NCI-H524 (cell line): ENCODE results near the gene SYT14.
"Not testable (repeated sequence)": the region's sequence is repeated elsewhere in the genome, so short reads cannot be mapped to it uniquely, and the experiment has no call there.

Experiments
- DNase-seq, 2 experiments: peaks; one replicate each; lab custom pipeline; 2025; lab: John Stamatoyannopoulos, UW

Gene SYT14

DNA sequence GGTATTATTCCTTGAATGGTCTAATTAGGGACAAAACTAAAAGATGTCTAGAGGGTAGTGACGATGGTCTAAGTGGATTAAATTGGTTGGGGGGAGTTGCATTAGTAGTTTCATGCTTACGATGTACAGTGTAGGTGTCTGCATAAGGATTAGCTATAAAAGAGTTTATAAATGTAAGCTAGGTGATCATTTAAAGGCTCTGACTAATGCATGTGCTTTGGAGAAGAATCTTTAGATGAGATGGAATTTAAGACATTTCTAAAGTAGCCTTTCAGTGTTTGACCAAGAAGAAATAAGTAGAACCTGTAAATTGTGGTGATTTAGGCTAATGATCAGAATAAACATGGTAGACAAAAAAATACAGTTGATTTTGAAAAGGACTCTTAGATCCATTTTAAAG lies 7.4 kb downstream of the SYT14 start:
- DNase-seq = no peak

DNA sequence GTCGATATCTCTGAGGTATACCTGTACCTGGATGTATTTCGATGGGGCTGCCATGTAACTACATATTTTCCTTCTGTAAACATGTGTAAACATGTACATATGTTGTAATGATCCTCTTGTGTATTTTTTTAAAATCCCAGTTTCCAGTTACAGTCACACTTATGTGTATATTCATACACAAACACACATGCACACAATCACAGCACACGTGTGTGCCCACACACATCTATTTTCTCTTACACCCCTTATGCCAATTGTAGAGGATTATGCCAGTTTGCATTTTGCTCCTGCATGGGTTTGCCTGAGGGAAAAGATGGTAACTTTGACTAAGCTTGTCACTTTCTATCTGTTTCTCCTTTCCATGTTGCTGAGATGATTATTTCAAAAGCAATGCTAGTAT lies 10.1 kb downstream of the SYT14 start:
- no peak for DNase-seq

DNA sequence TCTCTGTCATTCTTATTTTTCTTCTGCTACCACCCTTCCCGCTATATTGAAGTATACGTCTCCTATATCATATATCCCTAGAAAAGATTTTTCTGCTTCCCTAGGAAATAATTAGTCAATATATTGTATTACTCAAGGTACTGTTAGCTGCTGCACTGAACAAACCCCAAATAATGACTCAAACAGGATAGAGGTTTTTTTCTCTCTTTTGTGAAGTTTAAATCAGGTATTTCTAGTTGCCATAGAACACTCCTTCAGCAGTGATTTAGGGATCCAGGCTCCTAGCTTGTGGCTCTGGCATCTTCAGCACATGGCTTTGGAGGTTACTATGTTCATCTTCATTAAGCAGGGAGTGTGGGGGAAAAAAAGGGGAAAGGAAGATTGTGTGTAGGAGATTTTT lies 18.1 kb downstream of the SYT14 start:
- DNase-seq = no peak

DNA sequence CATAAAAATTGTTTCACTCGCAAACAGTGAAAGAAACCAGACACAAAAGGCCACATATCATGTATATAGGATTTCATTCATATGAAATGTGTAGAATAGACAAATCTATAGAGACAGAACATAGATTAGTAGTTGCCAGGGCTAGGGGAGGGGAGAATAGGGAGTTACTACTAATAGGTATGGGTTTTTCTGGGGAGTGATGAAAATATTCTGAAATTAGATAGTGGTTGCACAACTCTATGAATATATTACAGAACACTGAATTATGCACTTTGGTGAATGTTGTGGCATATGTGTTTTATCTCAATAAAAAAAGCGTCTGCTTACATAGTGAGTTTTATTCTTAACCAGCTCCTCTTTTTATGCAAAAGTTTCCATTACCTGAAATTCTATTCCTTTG lies 21.6 kb downstream of the SYT14 start:
- DNase-seq = no peak

DNA sequence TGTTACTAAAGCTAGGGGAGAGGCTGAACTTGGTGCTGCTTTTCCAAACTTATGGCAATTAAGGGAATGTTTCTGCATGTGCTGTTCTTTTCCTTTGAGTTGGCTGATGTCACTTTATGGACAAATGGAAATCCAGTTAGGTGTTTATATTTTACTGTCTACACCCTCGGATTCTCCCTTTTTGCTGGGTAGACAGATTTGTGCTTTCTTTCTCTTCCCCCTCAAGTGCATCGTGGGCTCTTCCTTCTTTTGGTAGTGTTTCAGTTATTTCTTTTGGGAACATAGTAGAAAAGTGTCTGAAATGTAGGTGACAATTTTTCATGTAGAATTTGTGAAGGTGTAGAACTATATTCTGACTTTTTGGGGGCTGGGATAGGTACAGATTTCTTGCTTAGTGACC lies 22.9 kb downstream of the SYT14 start:
- no peak for DNase-seq

DNA sequence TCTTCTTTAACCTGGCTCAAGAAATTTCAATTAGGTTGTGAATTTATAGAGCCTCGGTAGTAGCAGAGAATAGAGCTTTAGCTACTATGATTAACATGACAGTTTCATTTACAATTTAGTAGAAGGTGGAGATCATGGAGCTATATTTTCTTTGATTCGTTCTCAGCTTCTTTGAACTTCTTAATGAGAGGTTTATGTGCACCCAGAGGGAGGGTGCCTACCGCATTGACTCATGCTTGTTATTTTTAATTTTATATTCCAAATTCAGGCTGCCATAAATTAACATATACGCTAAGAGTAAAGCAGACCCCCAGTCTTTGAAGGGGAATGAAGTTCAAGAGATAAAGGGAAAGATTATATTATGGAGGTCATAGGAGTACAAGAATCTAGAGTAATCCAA lies 24.4 kb downstream of the SYT14 start:
- DNase-seq = no peak

DNA sequence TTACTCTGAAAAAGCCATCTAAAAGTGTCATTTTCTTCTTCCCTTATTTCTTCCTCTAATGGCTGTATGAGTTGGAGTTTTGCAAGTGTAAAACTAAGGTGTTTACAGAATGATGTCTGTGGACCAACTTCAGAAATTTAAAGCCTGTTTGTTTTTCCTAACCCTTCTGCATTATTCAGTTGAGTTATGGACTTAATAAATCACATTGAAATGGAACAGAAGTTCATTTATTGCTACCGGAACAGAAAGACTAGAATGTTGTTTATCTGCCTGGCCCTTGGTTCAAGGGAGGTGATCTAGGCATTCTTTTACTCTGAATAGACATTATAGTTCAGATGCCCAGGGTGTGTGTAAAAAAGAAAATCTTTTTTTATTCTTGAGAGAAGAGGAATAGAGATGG lies 24.8 kb downstream of the SYT14 start:
- DNase-seq = no peak

DNA sequence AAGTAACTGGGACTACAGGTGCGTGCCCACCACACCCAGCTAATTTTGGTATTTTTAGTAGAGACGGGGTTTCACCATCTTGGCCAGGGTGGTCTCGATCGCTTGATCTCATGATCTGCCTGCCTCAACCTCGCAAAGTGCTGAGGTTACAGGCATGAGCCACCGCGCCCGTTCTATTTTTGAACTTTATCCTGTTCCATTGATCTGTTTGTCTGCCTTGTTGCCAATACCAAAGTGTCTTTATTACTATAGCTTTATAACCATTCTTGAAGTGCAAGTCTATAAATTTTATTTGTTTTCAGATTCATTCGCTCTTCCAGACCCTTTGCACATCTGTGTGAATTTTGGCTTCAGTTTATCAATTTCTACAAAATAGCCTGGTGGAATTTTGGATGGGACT lies 28.0 kb downstream of the SYT14 start:
- DNase-seq = no peak

DNA sequence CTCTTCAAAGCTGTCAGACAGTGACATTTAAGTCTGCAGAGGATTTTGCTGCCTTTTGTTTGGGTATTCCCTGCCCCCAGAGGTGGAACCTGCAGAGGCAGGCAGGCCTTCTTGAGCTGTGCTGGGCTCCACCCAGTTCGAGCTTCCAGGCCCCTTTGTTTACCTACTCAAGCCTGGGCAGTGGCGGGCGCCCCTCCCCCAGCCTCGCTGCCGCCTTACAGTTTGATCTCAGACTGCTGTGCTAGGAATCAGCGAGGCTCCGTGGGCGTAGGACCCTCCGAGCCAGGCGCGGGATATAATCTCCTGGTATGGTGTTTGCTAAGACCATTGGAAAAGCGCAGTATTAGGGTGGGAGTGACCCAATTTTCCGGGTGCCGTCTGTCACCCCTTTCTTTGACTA lies 40.7 kb downstream of the SYT14 start:
- DNase-seq = not testable (repeated sequence)

DNA sequence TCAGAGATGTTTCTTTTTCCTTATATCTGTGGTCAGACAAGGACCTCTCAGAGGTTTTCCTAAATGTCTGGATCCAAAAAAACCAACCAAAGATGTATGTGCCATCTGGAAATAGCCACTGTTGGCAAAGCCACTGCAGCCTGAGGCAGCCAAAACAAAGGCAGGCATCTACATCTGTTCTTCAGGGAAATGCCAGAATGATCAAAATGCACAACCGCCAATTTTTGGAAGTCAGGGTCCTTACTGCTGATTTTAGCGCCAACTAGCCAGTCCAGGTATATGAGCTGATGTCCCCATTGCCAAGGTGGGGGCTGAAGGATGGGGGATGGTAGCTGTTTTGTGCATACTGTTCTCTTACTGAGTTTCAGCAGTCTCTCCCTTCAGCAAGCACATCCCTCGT lies 45.9 kb downstream of the SYT14 start:
- DNase-seq = no peak

DNA sequence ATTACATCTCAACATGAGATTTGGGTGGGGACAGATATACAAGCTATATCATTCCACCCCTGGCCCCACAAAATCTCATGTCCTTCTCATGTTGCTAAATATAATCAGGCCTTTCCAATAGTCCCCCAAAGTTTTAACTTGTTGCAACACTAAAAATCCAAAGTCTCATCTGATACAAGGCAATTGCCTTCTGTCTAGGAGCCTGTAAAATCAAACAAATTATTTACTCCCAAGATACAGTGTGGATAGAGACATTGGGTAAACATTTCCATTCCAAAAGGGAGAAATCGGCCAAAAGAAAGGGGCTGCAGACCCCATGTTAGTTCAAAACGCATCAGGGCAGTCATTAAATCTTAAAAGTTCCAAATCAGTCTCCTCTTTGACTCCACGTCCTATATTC lies 47.0 kb downstream of the SYT14 start:
- DNase-seq = no peak

DNA sequence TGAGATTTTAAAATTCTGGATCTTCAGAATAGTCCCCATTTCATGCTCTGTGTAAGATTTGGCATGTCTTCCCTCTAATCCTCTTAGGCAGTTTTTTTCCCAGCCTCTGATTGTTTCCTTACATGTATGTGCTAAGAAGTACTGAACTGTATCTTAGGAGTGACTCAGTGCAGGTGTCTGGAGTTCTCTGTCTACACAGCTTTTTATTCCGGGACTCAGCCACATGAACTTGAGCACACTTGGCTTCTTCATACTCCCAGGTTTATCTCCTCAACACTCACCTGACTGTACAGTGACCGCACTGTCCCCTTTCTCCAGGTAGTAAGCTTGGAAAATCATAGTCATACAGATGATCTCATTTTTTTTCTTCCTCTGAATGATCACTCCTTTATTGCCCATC lies 50.7 kb downstream of the SYT14 start:
- no peak for DNase-seq

DNA sequence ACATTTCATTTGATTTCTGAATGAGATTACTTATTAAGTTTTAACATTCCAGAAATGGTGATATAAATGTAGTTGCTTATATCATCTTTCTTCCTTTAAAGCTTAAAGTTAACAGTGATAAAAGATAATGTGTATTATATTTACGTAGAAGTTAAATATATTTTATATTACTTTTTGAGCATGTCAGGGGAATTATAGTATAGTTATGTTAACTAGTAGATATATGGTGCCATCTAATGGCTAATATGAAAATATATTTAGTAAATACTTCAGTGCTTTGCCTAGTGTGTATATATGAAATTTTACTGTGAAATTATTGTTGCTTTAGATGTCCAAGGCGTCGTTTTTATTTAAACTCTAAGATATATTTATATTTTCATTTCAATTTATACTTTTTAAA lies 51.5 kb downstream of the SYT14 start:
- no peak for DNase-seq

DNA sequence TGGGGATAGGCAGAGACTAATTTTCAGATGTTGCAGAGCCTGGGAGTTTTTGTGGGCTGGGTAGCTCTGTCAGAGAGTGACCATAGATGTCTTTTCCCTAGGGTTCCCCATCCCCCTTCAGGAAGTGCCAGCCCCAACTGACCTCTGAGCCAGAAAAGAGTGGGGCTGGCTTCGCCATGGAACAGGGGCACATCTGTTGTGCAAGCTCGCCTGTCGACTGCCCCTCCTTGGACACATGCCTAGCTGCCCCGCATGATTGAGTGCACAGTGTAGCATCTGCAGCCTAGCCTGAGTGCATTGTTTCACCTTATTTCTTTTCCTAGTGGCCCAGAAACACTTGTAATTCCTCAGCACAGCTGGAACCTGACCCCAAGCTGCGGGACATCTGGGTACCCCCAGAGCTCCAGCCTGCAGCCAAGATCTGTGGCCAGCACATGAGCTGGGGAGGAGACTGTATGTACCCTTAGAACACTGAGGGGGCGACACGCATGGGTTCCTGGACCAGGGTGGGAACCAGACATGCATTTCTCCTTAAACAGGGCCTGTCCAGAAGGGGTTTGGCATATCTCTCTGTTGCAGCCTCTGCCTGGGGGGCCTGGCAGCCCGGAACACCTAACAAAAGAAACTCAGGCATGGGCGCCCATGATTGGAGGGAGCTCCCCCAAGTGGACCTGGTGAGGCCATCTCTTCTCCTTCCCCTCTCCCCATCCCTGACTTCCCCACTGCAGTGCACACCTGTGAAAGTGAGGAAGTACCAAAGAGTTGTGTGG lies 55.2 kb downstream of the SYT14 start:
- no peak for DNase-seq

DNA sequence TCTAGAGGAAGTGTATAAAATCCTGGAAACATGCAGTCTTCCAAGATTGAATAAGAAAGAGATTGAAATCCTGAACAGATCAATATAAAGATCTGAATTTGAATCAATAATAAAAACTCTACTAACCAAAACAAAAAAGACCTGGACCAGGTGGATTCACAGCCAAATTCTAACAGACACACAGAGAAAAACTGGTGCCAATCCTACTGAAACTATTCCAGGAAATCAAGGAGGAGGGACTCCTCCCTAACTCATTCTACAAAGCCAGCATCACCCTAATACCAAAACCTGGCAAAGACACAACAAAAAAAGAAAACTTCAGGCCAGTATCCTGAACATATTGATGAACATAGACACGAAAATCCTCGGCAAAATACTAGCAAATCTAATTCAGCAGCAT lies 58.3 kb downstream of the SYT14 start:
- DNase-seq = no peak

DNA sequence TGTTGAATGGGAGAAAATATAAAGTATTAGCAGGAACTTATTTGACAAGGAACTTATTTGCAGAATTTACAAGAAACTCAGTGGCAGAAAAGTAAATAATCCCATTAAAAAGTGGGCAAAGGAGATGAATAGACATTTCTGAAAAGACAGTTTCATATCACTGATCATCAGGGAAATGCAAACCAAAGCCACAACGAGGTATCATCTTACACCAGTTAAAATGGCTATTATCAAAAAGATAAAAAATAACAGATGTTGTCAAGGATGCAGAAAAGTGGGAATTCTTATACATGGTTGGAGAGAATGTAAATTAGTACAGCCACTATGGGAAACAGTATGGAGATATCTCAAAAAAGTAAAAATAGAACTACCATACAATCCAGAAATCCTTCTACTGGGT lies 61.0 kb downstream of the SYT14 start:
- no peak for DNase-seq

DNA sequence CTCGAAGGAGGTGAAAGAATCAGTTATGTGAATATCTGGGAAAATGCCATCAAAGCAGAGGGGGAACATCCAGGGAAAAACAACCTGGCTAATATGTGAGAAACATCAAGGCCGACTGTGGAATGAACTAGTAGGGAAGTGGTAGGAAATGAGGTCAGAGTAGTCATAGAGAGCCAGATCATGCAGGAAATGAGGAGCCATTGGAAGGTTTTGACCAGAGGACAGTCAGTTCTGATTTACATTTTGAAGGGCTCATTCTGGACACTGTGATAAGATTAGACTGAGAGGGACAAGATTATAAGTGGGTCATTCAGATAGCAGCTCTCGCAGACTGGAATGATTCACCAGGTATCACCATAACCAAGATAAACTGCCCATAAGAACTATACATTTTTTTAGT lies 63.7 kb downstream of the SYT14 start:
- DNase-seq = no peak

DNA sequence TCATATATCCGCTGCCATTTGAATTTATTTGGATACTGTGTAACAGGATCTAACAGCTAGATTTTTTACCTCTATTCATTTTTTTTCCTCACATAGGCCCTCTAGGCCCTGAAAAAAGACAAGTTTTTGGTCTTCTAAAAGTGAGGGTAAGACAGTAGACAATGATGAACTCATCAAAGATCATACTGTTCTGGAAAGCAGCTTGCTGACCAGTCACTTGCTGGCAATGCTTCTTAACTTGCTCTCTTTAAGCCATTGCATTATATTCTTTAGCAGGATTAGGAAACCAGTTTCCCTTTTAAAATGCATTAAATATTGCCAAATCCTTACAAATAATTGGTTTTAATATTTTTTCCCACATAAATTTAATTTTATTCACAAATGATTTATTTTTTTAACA lies 65.5 kb downstream of the SYT14 start:
- no peak for DNase-seq

DNA sequence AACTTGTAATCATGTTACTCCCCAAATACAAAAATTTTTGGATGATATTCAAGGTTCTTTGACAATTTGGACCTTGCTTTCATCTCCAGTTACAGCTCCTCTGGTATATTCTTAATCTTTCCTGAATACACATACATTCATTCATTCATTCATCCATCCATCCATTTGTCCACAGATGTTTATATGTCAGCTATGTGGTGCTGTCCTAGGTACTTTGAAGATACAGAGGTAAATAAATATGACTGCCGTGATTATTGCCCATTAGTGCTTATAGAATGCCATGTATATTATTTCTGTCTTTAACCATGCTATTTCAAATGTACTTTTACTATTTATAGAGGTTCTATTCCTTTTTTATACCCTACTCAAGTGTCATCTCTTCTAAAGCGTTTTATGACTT lies 72.1 kb downstream of the SYT14 start:
- no peak for DNase-seq

DNA sequence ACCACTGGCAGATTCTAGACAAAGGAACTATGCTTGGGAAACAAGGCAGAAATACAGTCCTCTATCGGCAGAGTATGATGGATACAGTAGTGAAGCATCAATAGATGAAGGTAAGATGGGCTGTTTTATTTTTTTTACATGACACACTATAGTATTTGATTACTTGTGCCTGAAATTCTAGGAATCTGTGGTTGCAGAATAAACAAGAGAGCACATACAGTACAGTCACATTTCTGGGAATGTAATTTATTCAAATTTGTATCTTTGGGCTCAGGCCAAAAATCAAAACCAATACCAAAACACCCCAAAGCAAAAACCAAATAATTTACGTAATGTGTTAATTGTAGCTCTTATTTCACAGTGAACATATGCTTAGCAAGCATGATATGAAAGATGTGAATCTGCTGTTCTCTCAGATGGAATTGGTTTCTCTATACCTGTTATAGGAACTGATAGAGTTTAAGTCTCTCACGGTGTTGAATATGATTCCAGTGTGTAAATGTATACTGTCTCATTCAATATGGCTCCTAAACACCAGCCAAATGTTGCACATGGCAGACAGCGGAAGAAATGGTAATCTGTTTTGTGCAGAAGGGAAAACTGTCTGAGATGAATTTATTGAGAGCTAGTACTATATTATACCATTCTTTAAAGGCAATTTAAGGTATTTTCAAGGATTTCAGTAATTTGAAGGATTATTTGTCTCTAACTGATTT lies 83.3 kb downstream of the SYT14 start:
- no peak for DNase-seq

DNA sequence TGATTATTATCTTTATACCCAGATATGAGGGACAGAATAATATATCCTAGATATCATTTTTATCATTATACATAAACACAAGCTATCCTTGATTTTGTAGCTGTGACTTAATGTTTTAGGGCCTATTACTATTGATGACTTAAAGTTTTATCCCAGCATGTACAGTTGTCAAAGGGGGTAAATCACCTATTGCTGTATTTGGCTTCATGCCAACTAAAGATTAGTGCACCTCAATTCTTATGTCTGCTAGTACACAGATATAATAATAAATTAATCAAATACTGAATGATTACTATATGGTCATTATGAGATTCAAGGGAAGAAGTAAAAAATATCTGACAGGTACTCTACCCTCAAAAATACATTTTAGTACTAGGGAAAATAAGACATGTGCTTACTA lies 84.0 kb downstream of the SYT14 start:
- DNase-seq = no peak

DNA sequence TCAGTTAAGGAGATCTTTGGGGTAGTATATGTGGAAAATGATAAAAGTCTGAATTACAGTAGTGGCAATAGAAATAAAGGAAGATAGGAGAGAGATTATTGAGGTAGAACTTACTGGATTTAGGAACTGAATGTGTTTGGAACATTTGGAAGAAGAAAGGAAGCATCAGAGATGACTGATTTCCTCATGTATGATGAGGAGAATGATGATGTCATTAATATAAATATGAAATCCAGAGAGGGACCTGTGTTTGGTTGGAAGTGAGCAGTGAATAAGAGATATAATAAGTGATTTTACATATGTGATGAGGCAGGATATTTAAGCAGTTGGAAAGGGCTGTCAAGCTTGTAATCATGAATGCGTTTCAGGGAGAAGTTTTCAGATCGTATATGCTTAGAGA lies 86.3 kb downstream of the SYT14 start:
- no peak for DNase-seq

DNA sequence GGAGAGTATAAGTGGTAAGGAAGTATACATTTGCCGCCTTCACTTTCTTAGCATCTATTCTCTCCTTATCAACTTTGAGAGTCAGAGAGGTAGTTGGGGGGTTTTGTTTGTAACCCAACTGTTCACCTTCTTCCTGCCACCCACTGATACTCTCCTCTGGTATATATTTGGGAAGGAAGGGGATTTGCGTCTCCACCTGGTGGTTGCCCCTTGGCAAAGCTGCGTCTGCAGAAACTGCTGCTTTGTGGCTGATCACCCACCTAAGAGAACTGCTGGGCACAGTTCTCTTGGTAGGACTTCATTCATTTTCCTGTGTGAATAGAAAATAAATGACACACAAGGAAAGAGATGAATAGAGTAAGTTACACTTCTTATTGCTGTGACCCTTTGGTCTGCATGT lies 87.0 kb downstream of the SYT14 start:
- DNase-seq = no peak

DNA sequence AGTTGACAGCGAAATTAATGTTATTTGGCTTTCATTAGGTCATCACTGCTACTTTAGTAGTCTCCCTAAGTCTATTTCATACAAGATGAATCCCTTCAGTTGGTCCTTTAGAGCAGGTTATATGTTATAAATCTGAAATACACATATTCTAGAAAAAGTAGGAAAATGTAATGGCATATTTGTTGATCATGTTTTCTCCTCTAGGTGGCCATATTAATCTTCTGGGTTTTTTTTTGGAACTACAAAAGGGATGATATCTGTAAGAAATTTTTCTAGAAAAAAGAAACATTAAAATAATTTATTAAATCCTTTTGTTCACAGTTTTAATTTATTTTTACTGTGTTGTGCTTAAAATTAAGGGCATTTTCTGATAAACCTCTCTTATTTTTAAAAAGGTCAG lies 87.9 kb downstream of the SYT14 start:
- DNase-seq = no peak
